GM21825 (cell line): Measurements from ENCODE around the gene NODAL.

Experiments used
- ATAC-seq: cut with Tn5 transposase; IDR thresholded peaks from one replicate; pipeline ENCODE4 v1.9.1; 2021; ENCODE audit warnings: mild to moderate bottlenecking, moderate library complexity; ENCODE audit not compliant: unreplicated experiment

The NODAL gene

DNA sequence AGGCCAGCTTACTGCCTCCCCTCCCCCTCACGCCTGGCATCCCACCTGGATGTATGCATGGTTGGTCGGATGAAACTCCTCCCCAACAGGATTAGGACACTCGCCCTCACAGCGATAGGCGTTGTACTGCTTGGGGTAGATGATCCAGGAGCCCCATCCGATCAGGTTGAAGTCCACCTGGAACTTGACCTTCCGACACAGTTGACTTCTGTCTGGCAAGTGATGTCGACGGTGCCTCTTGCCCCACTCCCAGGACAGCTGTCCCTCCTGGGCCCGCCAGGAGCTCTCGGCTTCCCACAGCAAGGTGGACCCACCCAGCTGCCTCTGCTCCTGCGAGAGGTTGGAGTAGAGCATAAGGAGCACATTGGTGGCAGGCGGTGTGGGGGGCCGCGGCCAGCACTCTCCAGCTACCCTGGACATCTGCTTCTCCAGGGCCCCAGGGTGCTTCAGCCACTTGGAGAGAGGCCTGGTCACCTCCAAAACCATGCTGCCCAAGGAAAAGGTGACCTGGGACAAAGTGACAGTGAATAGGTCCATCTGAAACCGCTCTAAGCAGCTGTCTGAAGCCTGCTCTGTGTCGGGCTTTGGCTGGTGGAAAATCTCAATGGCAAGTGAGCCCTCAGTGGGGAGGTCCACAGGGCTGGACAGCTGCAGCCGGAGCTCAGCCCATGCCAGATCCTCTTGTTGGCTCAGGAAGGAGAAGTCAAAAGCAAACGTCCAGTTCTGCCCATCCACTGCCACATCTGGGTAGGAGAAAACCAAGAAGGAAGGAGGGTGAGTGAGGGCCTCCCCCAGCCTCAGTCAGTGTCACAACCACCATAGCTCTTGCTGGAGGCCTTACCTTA lies 6.0 kb downstream of the NODAL start:
- ATAC-seq, result no peak

DNA sequence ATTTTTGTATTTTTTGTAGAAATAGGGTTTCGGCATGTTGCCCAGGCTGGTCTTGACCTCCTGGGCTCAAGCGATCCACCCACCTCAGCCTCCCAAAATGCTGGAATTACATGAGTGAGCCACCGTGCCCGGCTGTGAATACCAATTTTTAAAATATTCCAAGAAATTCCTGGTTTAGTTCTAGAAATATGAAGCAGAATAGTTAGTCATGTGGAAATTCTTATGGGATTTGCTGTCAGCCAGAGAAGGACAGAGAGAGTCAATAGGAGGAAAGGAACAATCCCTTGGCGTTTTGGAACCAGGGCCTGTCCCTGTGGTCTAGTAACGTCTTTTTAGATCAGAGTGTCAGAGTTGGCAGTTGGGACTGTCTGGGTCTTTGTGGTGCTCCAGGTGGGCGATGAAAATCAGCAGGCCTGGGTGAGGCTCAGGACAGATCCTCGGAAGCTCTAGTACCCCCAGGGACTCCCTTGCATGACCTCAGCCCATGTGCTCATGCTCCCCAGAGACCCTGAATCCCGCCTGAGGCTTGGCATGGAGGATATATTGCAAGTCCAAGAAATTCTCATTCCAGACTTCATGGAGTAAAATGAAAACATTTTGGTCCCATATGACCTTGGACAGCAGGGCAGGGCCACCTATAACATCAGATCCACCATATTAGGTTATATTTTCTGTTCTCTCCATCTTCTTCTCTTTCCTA lies 7.8 kb downstream of the NODAL start:
- no peak for ATAC-seq

DNA sequence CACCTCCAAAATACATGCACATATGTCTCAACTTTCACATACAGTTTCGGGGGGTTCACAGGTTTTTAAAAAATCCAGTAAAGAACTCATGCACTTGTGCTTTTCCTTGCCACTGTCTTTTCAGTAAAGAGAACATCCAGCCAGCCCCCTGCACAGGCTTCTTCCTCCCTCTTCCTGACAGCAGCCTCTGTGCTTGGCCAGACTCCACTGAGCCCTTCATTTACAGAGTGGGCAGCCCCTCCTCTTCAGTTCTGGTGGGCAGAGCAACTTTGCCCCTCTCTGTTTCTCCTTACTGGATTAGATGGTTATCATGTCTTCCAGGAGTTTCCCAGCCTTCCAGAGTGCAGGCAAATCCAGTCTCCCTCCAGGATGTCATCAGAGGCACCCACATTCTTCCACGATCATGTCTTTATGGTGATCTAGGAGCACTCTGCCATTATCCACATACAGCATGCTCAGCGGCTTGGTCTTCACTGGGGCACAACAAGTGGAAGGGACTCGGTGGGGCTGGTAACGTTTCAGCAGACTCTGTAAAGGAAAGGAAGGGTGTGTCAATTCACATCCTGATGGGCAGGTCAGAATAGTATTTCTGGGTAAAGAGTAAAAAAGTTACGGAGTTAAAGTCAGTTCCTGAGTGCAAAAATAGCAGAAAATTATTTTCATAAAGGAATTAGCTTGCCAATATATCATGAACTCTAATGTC lies 8.8 kb downstream of the NODAL start:
- no peak for ATAC-seq

DNA sequence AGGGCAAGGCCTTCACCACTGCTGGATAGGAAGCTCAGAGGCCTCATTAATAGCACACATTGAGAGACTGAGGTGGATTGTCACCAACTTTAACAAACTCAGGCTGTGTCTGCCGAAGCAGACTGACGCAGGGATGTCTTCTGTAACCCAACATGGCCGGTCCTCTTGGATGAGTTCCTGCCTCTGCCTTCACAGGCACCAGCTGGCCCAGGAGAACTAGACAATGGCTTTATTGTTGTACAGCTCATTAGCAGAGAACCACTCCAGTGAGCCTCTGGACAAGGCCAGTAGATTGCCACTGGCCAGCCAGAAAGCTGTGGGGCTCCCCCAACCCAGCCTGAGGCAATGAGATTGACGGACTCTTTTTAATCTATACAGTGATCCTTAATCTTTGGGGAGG lies 9.4 kb downstream of the NODAL start:
- ATAC-seq, result no peak

DNA sequence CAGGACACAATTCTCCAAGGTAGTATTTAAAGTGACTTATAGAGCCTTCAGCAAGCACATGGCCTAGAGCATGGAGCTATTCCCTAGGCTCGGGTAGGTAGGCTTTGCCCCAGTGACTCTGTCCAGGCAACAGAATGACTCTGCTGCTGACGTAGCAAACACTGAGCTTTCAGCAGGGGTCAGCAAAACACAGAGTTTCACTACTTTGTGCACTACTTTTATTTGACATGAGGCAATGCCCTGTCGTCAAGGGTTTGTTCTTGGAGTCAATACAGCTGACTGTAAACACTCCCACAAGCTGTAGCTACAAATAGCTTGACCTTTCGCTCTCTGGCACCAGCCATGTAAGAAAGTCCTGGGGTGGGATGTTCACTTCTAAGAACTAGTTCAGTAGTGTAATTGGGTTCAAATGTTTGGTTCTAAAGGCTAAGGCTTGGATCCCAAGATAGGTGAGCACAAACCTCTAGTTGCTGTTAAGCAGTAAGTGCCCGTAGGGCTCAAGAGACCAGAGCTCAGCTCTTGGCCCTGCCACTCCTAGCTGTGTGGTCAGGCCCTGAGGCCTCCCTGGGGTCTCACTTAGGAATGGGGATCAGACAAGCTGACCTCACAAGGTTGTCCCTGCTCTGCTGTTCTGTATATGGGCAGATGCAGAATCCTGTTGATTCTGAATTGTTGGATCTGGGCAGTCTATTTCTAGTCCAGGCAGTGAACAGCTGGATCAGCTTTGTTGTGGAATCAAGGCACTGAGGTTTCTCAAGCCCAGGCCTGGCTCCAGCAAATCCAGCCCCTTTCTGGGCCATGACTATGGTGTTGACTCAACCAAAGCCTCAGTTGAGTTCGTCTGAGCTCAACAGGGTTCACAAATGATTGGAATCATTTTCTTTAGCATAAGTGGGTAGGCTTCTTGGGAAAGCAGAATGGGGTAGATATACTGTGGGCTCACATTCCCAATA lies 10.7 kb downstream of the NODAL start:
- no peak for ATAC-seq

DNA sequence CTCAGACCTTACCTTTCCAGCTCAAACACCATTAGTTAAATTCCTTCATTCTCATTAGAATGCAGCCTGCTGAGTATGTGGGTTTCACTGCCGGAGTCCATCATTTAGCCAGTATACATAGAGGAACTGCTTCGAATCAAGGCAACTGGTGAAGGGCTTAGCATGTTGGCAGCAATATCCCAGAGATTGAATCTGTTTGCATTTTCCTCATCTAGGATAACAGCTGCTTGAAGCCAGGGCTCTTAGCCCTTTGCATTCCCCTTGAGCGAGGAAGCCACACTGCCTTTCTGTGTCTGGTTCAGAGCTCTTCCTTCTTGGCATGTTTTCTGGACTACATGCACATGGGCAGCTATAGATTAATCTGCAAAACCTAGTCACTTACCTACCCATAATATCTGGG lies 14.7 kb downstream of the NODAL start:
- ATAC-seq, result no peak

DNA sequence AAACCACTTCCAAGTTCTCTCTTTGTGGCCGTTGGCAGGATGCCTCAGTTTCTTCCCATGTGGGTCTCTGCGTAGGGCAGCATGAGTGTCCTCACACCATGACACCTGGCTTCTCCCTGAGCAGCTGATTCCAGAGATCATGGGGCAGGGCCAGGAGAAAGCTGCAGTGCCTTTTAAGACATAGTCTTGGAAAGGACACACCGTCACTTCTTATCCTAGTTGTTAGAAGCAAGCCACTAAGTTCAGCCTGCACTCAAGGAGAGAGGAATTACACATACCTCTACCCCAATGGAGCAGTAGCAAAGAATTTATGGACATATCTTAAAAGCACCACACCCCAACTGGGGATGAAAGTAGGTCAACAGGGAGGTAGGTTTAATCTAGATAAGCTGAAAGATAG lies 16.4 kb downstream of the NODAL start:
- no peak for ATAC-seq

DNA sequence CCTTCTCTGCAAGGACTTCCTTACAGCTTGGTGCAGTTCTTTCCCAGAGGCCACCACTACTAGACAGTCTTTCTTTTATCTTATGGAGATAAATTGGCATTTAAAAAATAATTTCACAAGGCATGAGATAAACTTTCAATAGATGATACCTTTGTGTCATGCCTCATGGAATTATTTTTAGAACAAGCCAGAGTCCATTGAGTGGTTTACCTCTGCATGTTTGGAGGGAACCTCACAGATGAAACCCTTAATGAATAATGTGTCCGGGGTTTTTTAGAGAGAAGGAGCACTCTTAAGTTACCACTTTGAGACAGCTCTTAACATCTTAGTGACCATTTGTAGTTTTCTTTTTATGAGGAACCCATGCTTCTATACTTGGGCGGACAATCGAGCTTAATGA lies 17.2 kb downstream of the NODAL start:
- no peak for ATAC-seq

DNA sequence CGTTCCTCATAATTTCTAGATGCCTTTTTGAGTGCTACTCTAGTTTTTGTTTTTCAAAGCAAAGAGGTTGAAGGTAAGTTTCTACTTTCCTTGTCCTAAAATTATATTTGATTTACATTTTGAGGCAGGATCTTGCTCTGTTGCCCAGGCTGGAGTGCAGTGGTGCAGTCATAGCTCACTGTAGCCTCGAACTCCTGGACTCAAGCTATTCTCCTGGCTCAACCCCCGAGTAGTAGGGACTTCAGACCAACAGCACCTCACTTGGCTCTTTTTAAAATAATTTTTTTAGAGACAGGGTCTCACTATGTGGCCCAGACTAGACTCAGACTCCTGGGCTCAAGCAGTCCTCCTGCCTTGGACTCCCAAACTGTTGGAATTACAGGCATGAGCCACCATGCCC lies 22.8 kb downstream of the NODAL start:
- ATAC-seq, result no peak

DNA sequence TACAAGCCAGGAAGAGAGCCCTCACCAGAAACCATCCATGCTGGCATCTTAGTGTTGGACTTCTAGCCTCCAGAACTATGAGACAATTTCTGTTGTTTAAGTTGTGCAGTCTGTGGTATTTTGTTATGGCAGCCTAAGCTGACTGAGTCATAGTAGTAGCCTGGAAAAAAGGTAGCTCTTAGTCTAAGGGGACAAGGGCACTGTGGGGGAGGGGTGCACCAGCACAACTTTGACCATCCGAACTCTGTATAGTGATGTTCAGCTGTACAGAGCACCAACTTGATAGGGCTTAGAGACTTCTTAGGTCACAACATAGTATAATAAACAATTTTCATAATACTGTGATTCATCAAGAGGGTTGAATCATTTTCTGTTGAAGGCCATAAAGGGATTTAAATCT lies 23.3 kb downstream of the NODAL start:
- no peak for ATAC-seq

DNA sequence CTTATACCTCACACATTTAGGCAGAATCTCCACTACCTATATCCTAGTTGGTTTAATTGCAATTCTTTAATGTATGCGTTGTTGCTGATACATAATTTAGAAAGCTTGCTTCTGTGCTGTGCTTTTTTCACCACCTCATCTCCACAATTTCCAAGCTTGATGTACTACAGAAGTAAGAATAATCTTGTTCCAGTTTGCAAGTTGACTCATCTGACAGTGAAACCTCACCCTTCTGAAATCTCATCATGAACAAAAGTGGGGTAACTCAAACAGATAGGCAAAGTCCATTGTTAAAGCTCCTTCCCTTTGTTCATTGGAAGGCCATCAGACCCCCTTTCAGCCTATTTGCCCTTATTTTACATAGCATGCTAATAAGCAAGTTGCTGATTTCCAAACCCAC lies 23.9 kb downstream of the NODAL start:
- ATAC-seq, result no peak

DNA sequence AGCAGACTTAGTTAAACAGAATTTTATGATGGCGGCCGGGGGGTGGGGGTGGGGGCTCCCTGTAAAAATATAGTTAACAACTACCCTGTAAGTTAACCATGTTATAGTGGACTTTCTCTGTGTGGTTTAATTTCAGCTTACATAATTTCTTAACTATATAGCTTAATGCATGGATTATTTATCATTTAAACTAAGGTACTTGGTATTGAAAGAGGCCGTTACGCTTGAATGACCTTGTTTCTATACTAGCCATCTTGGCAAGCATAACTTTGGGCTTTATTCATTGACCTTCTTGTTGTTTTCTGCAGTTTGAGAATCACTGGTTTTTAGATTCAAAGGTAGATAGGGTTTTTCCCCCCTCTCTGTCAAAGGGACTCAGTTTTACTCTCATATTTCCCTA lies 29.1 kb downstream of the NODAL start:
- ATAC-seq, result no peak

DNA sequence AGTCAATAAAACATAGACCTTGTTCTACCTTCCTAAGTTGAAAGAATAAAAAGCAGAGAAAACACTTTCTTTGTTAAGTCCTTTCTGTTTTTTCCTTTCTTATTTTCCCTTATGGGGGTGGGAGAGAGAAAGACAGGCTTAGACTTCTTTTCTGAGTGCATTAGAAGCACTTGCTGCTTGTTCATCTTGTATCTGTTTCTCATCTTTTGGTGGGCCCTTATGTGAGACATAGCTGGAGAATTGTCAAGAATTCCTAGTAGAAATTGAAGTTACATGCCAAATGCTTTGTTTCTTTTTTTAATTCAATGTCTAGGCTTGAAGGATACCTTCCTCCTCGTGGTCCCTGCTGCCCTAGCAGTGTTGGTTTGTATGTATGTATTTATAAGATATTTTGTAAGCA lies 30.9 kb downstream of the NODAL start:
- ATAC-seq, result no peak

DNA sequence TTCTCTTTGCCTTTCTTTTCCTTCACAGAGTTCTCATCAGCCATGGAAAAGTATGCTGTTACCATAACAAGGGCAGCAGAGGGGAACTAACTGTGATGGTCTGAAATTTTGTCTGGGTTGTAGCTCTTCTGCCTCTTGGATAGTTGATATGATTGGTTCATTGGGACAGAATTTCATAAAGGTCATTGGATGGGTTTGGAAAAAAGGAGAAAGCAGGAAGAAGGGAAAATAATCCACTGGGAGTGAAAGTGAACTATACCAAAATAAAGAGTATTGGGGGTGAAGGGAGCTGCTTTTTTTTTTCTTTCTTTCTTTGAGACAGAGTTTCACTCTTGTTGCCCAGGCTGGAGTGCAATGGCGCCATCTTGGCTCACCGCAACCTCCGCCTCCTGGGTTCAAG lies 31.7 kb downstream of the NODAL start:
- ATAC-seq, result no peak

DNA sequence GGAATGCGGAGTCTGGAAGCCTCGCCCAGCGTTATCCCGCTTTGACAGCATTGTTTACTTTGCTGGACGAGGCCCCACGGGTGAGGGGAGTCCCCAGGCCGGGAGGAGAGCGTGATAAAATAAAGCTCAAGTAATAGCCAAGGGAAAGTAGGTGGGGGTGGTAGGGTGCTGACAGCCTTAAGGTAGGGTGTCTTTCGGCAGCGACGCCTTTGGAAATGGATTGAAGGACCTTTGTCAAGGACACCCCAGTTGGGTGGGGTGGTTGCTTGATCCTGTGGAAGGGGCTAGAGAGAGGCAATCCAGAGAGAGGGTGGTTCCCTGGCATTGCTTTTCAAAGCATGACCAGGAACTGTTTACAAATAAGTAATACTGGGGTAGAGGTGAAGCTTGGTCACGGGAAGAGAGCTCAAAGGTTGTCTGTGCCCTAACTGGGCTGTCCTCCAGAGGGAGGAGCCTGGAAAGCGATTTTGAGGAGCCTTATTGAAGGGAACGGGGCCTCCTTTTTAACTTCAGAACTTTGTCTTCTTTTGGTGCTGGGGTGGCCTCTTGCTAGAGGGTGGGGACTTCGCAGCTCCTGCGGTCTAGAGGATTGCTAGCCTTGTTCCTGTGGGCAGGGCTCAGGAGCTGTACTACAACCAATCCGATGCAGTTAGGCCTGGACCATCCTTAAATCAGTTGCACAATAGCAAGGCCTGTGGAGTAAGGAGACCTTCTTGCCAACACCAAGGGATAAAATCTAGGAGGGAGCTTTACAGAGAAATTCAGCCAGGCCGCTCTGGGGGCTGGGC lies 36.2 kb downstream of the NODAL start:
- ATAC-seq, result peak; percentile 36

DNA sequence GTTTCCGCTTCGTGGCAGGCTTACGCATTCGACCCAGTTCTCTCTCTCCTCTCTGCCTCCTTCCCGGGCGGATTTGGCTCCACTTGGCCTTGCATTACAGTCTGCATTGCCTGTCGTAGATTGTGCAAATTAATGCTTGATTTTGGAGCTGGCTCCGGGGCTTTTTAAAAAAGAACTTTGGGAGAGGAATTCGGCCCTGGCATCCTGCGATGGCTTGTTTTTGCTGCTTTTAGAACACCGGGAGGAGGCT lies 36.8 kb downstream of the NODAL start:
- ATAC-seq, result no peak

DNA sequence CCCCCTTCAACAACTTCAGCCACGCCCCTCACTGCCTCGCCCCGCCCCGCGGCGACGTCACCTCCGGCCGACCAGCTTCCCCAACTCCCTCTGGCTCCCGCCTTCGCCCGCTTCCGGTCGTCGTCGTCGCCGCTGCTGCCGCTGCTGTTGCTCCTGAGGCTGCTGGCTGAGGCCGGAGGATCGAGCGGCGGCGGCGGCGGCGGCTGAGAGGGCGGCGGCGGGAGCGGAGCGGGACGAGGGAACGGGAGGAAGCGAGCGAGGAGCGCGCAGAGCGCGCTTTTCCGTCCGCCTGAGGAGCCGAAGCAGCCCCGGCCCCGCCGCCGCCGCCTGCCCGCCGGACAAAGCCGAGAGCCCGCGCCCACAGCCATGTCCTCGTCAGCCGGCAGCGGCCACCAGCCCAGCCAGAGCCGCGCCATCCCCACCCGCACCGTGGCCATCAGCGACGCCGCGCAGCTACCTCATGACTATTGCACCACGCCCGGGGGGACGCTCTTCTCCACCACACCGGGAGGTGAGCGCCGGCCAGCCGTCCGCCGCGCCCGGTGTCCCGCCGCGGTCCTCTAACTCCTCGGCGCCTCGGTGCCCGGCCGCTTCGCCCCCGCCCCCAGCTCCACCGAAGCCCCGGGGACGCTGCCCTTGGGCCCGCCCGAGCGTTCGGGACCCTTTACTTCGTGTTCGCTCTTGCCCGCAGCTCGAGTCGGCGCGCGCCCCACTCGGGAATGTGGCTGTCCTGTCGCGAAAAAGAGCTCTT lies 37.3 kb downstream of the NODAL start, which contains the start of gene EIF4EBP2:
Gene EIF4EBP2 (plus strand): TSS at position 110 of the 751 bp plus-strand sequence. CDS start 257 bp downstream, at position 367.
- peak; percentile 84 for ATAC-seq

DNA sequence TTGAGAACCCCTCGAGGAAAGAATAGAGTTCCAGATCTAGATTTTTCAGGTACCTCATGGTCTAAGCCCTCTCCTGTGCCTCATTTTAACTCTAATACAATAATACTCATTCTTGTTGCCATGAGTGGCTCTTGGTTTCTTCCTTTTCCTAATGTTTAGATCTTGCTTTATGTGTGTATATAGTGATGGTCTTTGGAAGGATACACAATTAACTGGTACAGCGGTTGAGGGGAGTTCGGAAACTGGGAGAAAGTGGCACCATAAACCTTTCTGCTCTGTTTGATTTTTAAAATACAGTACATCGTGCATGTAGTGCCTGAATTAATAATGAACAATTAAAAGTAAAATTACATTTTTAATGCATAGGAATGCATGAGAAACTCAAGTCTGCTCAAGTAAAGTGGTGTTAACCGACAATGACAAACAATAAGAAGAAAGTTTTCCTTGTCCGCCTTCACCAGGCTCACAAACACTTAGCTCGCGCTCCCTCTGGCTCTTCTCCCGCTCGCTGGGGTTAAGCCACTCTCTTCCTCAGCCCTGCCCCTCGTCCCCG lies 37.9 kb downstream of the NODAL start:
- no peak for ATAC-seq

DNA sequence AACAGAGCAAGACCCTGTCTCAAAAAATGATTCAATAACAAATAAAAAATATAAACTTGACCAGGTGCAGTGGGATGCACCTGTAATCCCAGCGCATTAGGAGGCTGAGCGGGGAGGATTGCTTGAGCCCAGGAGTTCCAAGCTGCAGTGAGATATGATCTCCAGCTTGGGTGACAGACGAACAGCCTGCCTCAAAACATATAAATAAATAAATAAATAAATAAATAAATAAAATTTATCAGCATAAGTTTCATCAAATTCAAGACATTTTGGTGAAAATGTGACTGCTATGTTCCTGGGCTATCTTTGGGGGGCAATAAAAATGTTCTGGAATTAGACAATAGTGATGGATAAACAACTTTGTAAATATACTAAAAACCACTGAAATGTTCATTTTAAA lies 42.3 kb downstream of the NODAL start:
- no peak for ATAC-seq
